IMR-90 (cell line): Measurements from ENCODE around the gene COL25A1. TPM values are rescaled to one million over a fixed set of nuclear protein-coding genes. Genes with fewer than 3 reads are reported as not detected.

Experiments used
- ATAC-seq: fragments of 200-7000 bp; cut with Tn5 transposase; 2 replicates; pipeline ENCODE4 v1.9.1; 2020; ENCODE audit warnings: low read depth, mild to moderate bottlenecking, moderate library complexity
- BruUV-seq: library from RNA; stranded (reverse); fragments of 400-500 nt; replicated peaks from 2 replicates; lab custom pipeline; 2021; lab: Mats Ljungman, UMichigan
- CTCF ChIA-PET: fragments of 300-600 bp; formaldehyde crosslinking; extraction: SDS; loops from one replicate; lab custom pipeline; 2021; ENCODE audit warnings: antibody characterized with exemption; lab: Yijun Ruan, JAX
- POLR2A ChIA-PET: fragments of 300-600 bp; sonication (Branson Sonifier 250); formaldehyde crosslinking; loops from one replicate; lab custom pipeline; 2022; ENCODE audit warnings: antibody characterized with exemption; ENCODE audit not compliant: unreplicated experiment; lab: Charles Lee
- DNase-seq: peaks from one replicate; pipeline ENCODE4 v3.0.0; 2013
- H2AFZ ChIP-seq: replicated peaks from 2 replicates; pipeline ENCODE3; 2013; ENCODE audit warnings: low read length, mild to moderate bottlenecking; ENCODE audit not compliant: poor library complexity
- H2AK5ac ChIP-seq: 2 replicates; pipeline ENCODE4 v1.6.1; 2013; ENCODE audit warnings: low read depth, low read length, inconsistent platforms
- H2AK9ac ChIP-seq: replicated peaks from 2 replicates; pipeline ENCODE3; 2013; ENCODE audit warnings: mild to moderate bottlenecking, low read depth, low read length, moderate library complexity; ENCODE audit not compliant: poor library complexity
- H2BK120ac ChIP-seq: 2 replicates; pipeline ENCODE4 v1.6.1; 2013; ENCODE audit warnings: low read depth, low read length, inconsistent platforms
- H2BK15ac ChIP-seq: 3 replicates; pipeline ENCODE4 v1.6.1; 2013; ENCODE audit warnings: low read depth, low read length, inconsistent platforms
- H2BK20ac ChIP-seq: 2 replicates; pipeline ENCODE4 v1.6.1; 2013; ENCODE audit warnings: low read depth, mild to moderate bottlenecking, inconsistent platforms, low read length, moderate library complexity
- H2BK5ac ChIP-seq: 2 replicates; pipeline ENCODE4 v1.6.1; 2013; ENCODE audit warnings: mild to moderate bottlenecking, low read depth, low read length, inconsistent platforms; ENCODE audit not compliant: poor library complexity, severe bottlenecking
- H3K14ac ChIP-seq: replicated peaks from 2 replicates; pipeline ENCODE4 v1.6.1; 2013; ENCODE audit warnings: low read depth, low read length, inconsistent platforms
- H3K18ac ChIP-seq: 2 replicates; pipeline ENCODE4 v1.6.1; 2013; ENCODE audit warnings: low read depth, low read length, control low read depth
- H3K23ac ChIP-seq: 2 replicates; pipeline ENCODE4 v1.6.1; 2013; ENCODE audit warnings: low read depth, low read length, inconsistent platforms
- H3K27ac ChIP-seq: 2 replicates; pipeline ENCODE4 v1.5.1; 2013; ENCODE audit warnings: mild to moderate bottlenecking, control low read depth, low read length; ENCODE audit not compliant: insufficient read depth
- H3K27me3 ChIP-seq: 2 replicates; pipeline ENCODE4 v1.6.1; 2013; ENCODE audit warnings: low read length; ENCODE audit not compliant: control insufficient read depth, insufficient read depth
- H3K36me3 ChIP-seq: 2 replicates; pipeline ENCODE4 v1.6.1; 2013; ENCODE audit warnings: low read length, mixed read lengths; ENCODE audit not compliant: control insufficient read depth, insufficient read depth
- H3K4ac ChIP-seq: 2 replicates; pipeline ENCODE4 v1.6.1; 2013; ENCODE audit warnings: low read depth, low read length, inconsistent platforms
- H3K4me1 ChIP-seq: 2 replicates; pipeline ENCODE4 v1.6.1; 2013; ENCODE audit warnings: low read length, mixed read lengths; ENCODE audit not compliant: control insufficient read depth, insufficient read depth
- H3K4me2 ChIP-seq: 2 replicates; pipeline ENCODE4 v1.6.1; 2013; ENCODE audit warnings: low read depth, mild to moderate bottlenecking, control low read depth, low read length, moderate library complexity
- H3K4me3 ChIP-seq: 2 replicates; pipeline ENCODE4 v1.5.1; 2013; ENCODE audit warnings: low read depth, mild to moderate bottlenecking, control low read depth, low read length, moderate library complexity; ENCODE audit not compliant: insufficient read depth
- H3K56ac ChIP-seq: 2 replicates; pipeline ENCODE4 v1.6.1; 2013; ENCODE audit warnings: low read length, inconsistent platforms; ENCODE audit not compliant: insufficient read depth; ENCODE audit errors: extremely low read depth
- H3K79me1 ChIP-seq, 2 experiments: 2 replicates each; pipeline ENCODE4 v1.6.1; 2013; ENCODE audit warnings: low read length in 2 of 2, inconsistent platforms in 1 of 2, low read depth in 1 of 2
- H3K9ac ChIP-seq: 2 replicates; pipeline ENCODE4 v1.6.1; 2013; ENCODE audit warnings: low read depth, low read length, control low read depth
- H3K9me1 ChIP-seq: 2 replicates; pipeline ENCODE4 v1.6.1; 2013; ENCODE audit warnings: low read length, inconsistent platforms; ENCODE audit not compliant: insufficient read depth
- H3K9me3 ChIP-seq: 2 replicates; pipeline ENCODE4 v1.6.1; 2013; ENCODE audit warnings: low read length; ENCODE audit not compliant: control insufficient read depth, insufficient read depth
- H4K20me1 ChIP-seq: 2 replicates; pipeline ENCODE4 v1.6.1; 2013; ENCODE audit warnings: low read length, inconsistent platforms; ENCODE audit not compliant: insufficient read depth
- H4K5ac ChIP-seq: 2 replicates; pipeline ENCODE4 v1.6.1; 2013; ENCODE audit warnings: mild to moderate bottlenecking, low read depth, low read length, control low read depth
- H4K8ac ChIP-seq, 2 experiments: 2 replicates each; pipeline ENCODE4 v1.6.1; 2013; ENCODE audit warnings: low read depth in 2 of 2, low read length in 2 of 2, control low read depth in 1 of 2, inconsistent platforms in 1 of 2
- H4K91ac ChIP-seq: 2 replicates; pipeline ENCODE4 v1.6.1; 2013; ENCODE audit warnings: low read depth, low read length, inconsistent platforms; ENCODE audit not compliant: insufficient read depth
- MXI1 ChIP-seq: IDR thresholded peaks from 2 replicates; pipeline ENCODE4 v1.6.1; 2012; ENCODE audit warnings: low read depth, mild to moderate bottlenecking, low read length, moderate library complexity, borderline replicate concordance
- RAD21 ChIP-seq: IDR thresholded peaks from 2 replicates; pipeline ENCODE4 v1.6.1; 2012; ENCODE audit warnings: low read length, improper control_type of control experiment
- RCOR1 ChIP-seq: IDR thresholded peaks from 2 replicates; pipeline ENCODE4 v1.6.1; 2012; ENCODE audit warnings: mild to moderate bottlenecking, low read length, improper control_type of control experiment; ENCODE audit not compliant: insufficient replicate concordance
- WGBS, 2 experiments: methylation state at CpG; one replicate each; pipeline versions ENCODE4 v1.1.5 to v1.1.7; 2013; ENCODE audit warnings: missing lambda C conversion rate in 2 of 2; ENCODE audit not compliant: insufficient read length in 1 of 2; ENCODE audit errors: extremely low coverage in 2 of 2; 5-methylcytosine and 5-hydroxymethylcytosine counted together
- dilution Hi-C: fragments of 300-500 bp; cut with HindIII; formaldehyde crosslinking; loops from one replicate; pipeline ENCODE4 v1.14.3; 2018; ENCODE audit warnings: low sequenced_read_pairs; ENCODE audit not compliant: unreplicated experiment
- in situ Hi-C: fragments of 300-500 bp; cut with MboI; formaldehyde crosslinking; loops from 3 replicates; pipeline ENCODE4 v1.14.3; 2019; ENCODE audit warnings: low sequenced_read_pairs, inconsistent platforms, mixed read lengths
- intact Hi-C: fragments of 100-400 bp; cut with micrococcal nuclease; formaldehyde crosslinking; loops from 2 replicates; pipeline ENCODE4 v1.10.0; 2022
- polyA plus RNA-seq, 3 experiments: library from polyadenylated mRNA; depleted of rRNA; stranded (reverse); fragments of >200 nt; gene quantifications; 2 replicates each; pipeline ENCODE4 v1.2.3, GENCODE V29; 2012; ENCODE audit warnings: low replicate concordance in 1 of 3
- total RNA-seq: library from RNA; depleted of rRNA; stranded (reverse); fragments of >200 nt; gene quantifications from 2 replicates; pipeline ENCODE4 v1.2.3, GENCODE V29; 2012

The COL25A1 gene
- total and polyA plus RNA-seq, 2 of the 4 experiments (the other 2 are of a cell fraction) = under 0.01 to 0.05 TPM

- H2BK120ac ChIP-seq = no peak overlapping the region
- no peak overlapping the region for H3K4me3 ChIP-seq
- H2AFZ ChIP-seq = no peak overlapping the region
- H3K79me1 ChIP-seq = no peaks in the 10 kb centered on the region
- H2BK15ac ChIP-seq = no peak overlapping the region
- DNase-seq (no peak), ATAC-seq (no peak)
- no peak overlapping the region for H3K4ac ChIP-seq
- H2AK9ac ChIP-seq = no peak overlapping the region
- H4K91ac ChIP-seq = no peak overlapping the region
- dilution Hi-C loops = no loop called here
- no peaks in the 10 kb centered on the region for H3K9me1 ChIP-seq
- no peak overlapping the region for H3K56ac ChIP-seq
- no peak overlapping the region for H3K9ac ChIP-seq
- no peak overlapping the region for H3K23ac ChIP-seq
- ChIA-PET POLR2A (no interaction called here), CTCF (interaction anchor here (0.6 kb wide), 1 partner anchor 141 kb away, joined by 4 read pairs; no protein-coding TSS in a partner anchor)
- H3K27me3 ChIP-seq = no peaks in the 10 kb centered on the region
- no peaks in the 10 kb centered on the region for H3K9me3 ChIP-seq
- H3K4me1 ChIP-seq = no peaks in the 10 kb centered on the region
- BruUV-seq = no TSS peak
- no peaks in the 10 kb centered on the region for H3K36me3 ChIP-seq
- H2BK5ac ChIP-seq = no peak overlapping the region
- TF ChIP-seq RCOR1 (no peak), MXI1 (no peak), RAD21 (no peak)
- intact Hi-C loops = loop anchor here (5.0 kb wide), 1 partner anchor 407 kb away; no protein-coding TSS in a partner anchor
- H4K20me1 ChIP-seq = no peaks in the 10 kb centered on the region
- no peak overlapping the region for H3K27ac ChIP-seq
- H4K5ac ChIP-seq = no peak overlapping the region
- no CpG with 5 or more reads among the region's 3 CpGs for WGBS, 2 experiments
- H2BK20ac ChIP-seq = no peak overlapping the region
- H4K8ac ChIP-seq = no peak overlapping the region
- no peak overlapping the region for H3K14ac ChIP-seq
- in situ Hi-C loops = no loop called here
- H2AK5ac ChIP-seq = no peak overlapping the region
- H3K4me2 ChIP-seq = no peak overlapping the region
- H3K18ac ChIP-seq = no peak overlapping the region
These were observed 58.6 kb downstream of the COL25A1 start for GRCh38 chr4:109243871-109244270.
